GM21381 (cell line): ENCODE data around the gene RAP1B.

ENCODE experiments used
- ATAC-seq: cut with Tn5 transposase; IDR thresholded peaks from one replicate; pipeline ENCODE4 v1.9.1; 2021; ENCODE audit warnings: mild to moderate bottlenecking, moderate library complexity; ENCODE audit not compliant: unreplicated experiment

Gene RAP1B

GRCh38 chr12:68610370-68611093, at the start of gene RAP1B:
TSS of gene RAP1B (plus strand) at chr12:68610899. CDS start at chr12:68648725, 37,826 bp downstream.
- ATAC-seq, result peak; percentile 79

DNA sequence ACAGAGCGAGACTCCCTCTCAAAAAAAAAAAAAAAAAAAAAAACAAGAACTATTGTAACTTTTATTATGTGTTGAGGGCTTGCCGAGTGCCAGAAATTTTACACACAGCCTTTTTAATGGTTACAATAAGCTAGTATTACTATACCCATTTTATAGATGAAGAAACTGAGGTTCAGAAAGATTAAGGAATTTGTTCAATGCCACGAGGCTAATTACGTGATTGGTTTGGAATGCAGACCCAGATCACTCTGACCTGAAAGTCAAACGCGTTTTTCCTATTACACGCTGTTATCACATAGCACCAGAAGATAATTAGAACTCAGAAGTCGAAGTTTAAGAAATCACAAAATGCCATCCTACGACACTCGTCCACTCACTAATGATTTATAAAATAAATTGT, 48.9 kb upstream of the RAP1B start:
- ATAC-seq, result no peak

- ATAC-seq, result no peak
Observed at GRCh38 chr12:68564166-68564565, 46.5 kb upstream of the RAP1B start.

- no peak for ATAC-seq
Observed at GRCh38 chr12:68565391-68565903, 45.3 kb upstream of the RAP1B start.

- no peak for ATAC-seq
Observed at GRCh38 chr12:68568922-68569569, 41.7 kb upstream of the RAP1B start.

- no peak for ATAC-seq
Observed at GRCh38 chr12:68572661-68573060, 38.0 kb upstream of the RAP1B start.

GRCh38 chr12:68573406-68573805, 37.3 kb upstream of the RAP1B start:
- ATAC-seq, result no peak

- no peak for ATAC-seq
Observed at GRCh38 chr12:68577949-68578348, 32.8 kb upstream of the RAP1B start.

- ATAC-seq, result no peak
Observed at GRCh38 chr12:68578765-68579164, 31.9 kb upstream of the RAP1B start.

GRCh38 chr12:68579254-68579653, 31.4 kb upstream of the RAP1B start:
- no peak for ATAC-seq

DNA sequence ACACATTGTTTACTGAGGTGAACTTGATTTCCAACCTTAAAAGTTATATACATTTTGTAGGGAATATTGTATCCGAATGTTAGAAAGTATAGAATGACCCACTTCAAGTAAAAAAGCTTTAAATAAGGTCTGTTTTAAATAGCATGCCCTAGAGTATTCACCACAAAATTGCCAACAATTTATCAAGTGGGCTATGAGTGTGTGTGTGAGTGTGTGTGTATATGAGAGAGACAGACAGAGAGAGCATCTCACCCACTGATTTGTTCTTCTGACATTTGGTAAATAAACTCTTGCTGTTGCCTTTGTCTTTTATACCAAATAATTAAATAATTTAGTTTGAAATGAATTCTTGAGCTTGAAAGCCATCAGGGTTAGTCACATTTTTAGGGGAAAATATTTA, 29.8 kb upstream of the RAP1B start:
- ATAC-seq, result no peak

GRCh38 chr12:68581926-68582325, 28.8 kb upstream of the RAP1B start:
- no peak for ATAC-seq

GRCh38 chr12:68585966-68586365, 24.7 kb upstream of the RAP1B start:
- ATAC-seq, result no peak

GRCh38 chr12:68587448-68587873, 23.2 kb upstream of the RAP1B start:
- ATAC-seq, result peak; percentile 63

DNA sequence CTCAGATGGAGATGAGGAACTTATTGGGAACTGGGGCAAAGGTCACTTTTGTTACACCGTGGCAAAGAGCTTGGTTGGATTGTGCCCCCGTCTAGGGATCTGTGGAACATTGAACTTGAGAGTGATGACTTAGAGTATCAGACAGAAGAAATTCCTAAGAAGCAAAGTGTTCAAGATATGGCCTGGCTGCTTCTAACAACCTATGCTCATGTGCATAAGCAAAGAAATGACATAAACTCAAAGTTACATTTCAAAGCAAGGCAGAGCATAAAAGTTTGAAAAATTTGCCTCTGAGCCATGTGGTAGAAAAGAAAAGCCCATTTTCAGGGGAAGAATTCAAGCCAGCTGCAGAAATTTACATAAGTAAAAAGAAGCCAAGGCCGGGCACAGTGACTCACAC, 21.5 kb upstream of the RAP1B start:
- ATAC-seq, result no peak

DNA sequence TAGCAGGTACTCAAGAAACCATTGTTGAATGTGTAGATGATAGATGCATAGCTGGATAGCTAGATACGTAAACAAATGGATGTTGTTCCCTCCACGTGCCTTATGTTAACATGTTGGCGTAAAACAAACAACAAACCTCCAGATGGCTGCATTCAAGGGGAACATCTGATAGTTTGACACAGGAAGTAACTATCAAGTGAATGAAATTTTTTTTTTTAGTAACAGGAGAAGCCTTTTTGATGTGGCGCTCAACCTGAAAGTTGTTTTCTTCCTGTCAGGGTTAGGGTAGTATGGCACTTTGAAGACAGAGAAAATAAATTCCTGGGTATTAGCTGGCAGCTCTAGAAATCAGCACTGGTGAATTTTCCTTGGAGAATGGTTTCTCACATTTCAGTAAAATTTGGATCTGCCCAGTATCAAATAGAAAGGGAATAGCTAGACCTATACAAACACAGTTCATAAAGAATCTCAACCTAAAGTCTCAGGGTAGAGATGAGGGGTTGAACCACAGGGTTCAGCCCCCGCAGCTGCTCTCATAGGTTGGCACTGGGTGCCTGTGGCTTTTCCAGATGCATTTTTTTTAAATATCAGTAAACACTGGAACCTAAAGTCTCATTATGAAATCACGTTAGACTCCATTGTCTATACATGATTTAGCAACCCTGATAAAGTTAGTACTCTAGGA, 18.8 kb upstream of the RAP1B start:
- ATAC-seq, result peak; percentile 48

DNA sequence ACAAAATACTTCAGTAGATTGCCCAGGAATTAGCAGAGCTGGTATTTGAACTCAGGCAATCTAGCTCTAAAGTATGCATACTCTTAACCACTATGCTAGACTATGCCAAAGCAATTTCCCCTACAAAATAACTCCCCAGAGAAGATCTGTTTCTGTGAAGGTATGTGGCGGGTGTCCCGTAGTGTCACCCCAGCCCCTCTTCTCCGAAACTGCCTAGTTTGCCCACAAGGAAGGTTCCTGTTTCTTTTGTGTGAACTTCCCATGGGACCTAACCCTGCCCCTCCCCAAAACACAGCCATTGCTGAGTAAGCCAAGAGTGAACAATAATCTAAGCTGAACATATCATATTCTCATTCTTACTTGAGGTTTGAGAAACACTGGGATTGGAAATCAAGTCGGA, 15.5 kb upstream of the RAP1B start:
- ATAC-seq, result no peak

- ATAC-seq, result no peak
Observed at GRCh38 chr12:68601767-68602166, 8.9 kb upstream of the RAP1B start.

DNA sequence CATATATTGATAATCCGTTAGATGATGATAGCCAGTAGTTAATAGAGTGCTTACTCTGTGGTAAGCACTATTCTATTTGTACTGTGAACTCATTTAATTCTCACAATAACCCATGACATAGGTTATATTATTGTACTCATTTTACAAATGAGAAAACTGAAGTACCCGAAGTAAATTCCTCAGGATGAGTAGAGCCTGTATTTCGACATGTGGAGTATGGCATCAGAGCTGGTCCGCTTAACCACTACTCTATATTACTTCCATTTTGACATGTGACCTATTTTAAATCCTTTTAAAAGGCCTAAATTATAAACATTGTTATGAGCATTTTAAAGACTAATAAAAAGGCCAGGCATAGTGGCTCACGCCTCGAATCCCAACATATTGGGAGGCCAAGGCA, 8.0 kb upstream of the RAP1B start:
- no peak for ATAC-seq

DNA sequence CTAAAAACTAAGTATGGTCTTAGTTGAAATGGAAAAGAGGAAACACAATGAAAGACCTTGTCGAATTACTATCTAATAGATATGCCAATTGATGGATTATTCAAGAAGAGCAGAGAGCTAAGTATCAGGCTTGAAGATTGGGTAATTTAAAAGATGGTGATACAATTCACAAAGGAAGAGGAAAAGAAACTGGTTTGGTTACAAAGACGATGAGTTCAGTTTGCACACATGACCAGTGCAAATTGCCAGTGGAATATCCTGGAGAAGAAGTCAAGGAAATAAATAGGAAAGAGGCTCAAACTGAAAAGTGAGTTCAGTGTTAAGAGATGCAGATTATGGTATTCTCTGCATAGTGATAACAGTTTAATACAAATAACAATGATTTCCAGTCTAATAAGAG, 2.5 kb upstream of the RAP1B start:
- ATAC-seq, result no peak

DNA sequence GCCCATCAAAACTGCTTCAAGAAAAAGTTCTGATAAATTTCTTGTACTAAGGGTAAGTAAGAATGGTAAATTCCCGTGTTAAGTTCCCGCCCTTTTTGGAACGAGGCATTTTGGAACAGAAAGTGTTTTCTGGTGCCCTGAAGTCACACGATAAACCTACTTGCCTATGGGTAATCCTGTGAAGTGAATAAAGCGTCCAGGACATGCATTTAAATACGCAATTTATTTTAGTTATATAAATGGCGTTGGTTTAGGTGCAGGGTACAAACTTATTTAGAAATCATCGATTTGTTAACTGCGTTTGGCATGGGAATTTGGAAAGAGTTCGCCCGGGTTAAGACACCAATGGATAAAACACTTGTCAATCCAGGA, 715 bp upstream of the RAP1B start:
- ATAC-seq, result no peak
